ENCODE measurements around the gene GALNT2. TPM values are rescaled to one million over a fixed set of nuclear protein-coding genes. Genes with fewer than 3 reads are reported as not detected.

The GALNT2 gene
- total and polyA plus RNA-seq, 9 of the 15 experiments (the other 6 are each of a cell fraction or from before 2014, with no cell fraction given), result 1.6 to 106 (median 51.9) TPM

GRCh38 chr1:230143534-230143933 lies 76.5 kb downstream of the GALNT2 start (continued):
- TF ChIP-seq RREB1 (CRISPR knock-in tag; IDR thresholded peaks at IDR 0.05) (0 out of 2 replicates have a peak, but pooled peaks have one; percentile 9), CREB5 (CRISPR knock-in tag; IDR thresholded peaks at IDR 0.05) (no peak), ZNF277 (CRISPR knock-in tag; IDR thresholded peaks at IDR 0.05; ENCODE audit: borderline replicate concordance) (no peak), ZNF589 (CRISPR knock-in tag; IDR thresholded peaks at IDR 0.05; ENCODE audit: low read depth) (no peak), HLTF (IDR thresholded peaks at IDR 0.05) (no peak), HBP1 (CRISPR knock-in tag; IDR thresholded peaks at IDR 0.05) (no peak), GTF2F1 (IDR thresholded peaks at IDR 0.05; ENCODE audit: low read depth, low read length) (no peak), ILK (tag; IDR thresholded peaks at IDR 0.05; ENCODE audit: borderline replicate concordance, low read depth) (no peak), CREB1 (IDR thresholded peaks at IDR 0.05) (peak; percentile 74), CREB1 (CRISPR knock-in tag; IDR thresholded peaks at IDR 0.05) (no peak), SMARCA4 (IDR thresholded peaks at IDR 0.05) (peak; percentile 75), ZNF592 (IDR thresholded peaks at IDR 0.05) (peak; percentile 54), E2F5 (CRISPR knock-in tag; IDR thresholded peaks at IDR 0.05) (no peak)

Data from K562 (cell line).